Aorta (tissue), 5 donors: Measurements from ENCODE around the gene PCGF3. TPM values are rescaled to one million over a fixed set of nuclear protein-coding genes. Genes with fewer than 3 reads are reported as not detected.
"Not testable (repeated sequence)": the region's sequence is repeated elsewhere in the genome, so short reads cannot be mapped to it uniquely, and the experiment has no call there.

Experiments
- ATAC-seq: fragments of 200-7000 bp; cut with Tn5 transposase; one replicate; pipeline ENCODE4 v1.9.1; 2022; ENCODE audit warnings: moderate library complexity; ENCODE audit not compliant: low FRiP score
- DNase-seq, 2 donors: peaks; one replicate each; pipeline ENCODE4 v3.0.0-alpha.2; 2020
- H3K27ac ChIP-seq, 2 donors: one replicate each; pipeline ENCODE4 v1.5.1; 2013; ENCODE audit warnings: low read length in 2 of 2, mild to moderate bottlenecking in 2 of 2, moderate library complexity in 2 of 2, control low read depth in 1 of 2, inconsistent platforms in 1 of 2, low read depth in 1 of 2
- H3K27me3 ChIP-seq, 2 donors: one replicate each; pipeline ENCODE4 v1.6.1; 2013; ENCODE audit warnings: control low read depth in 1 of 2, low read length in 1 of 2, mild to moderate bottlenecking in 1 of 2, moderate library complexity in 1 of 2; ENCODE audit not compliant: insufficient read depth in 2 of 2, control insufficient read depth in 1 of 2
- H3K36me3 ChIP-seq, 2 donors: one replicate each; pipeline ENCODE4 v1.6.1; 2013; ENCODE audit warnings: control low read depth in 1 of 2, low read length in 1 of 2, mild to moderate bottlenecking in 1 of 2; ENCODE audit not compliant: insufficient read depth in 2 of 2, control insufficient read depth in 1 of 2
- H3K4me1 ChIP-seq, 2 donors: one replicate each; pipeline ENCODE4 v1.6.1; 2013; ENCODE audit warnings: low read length in 2 of 2, control low read depth in 1 of 2, mild to moderate bottlenecking in 1 of 2, moderate library complexity in 1 of 2; ENCODE audit not compliant: insufficient read depth in 2 of 2, control insufficient read depth in 1 of 2
- H3K4me3 ChIP-seq, 2 donors: one replicate each; pipeline ENCODE4 v1.5.1; 2013; ENCODE audit warnings: low read length in 2 of 2, control low read depth in 1 of 2, mild to moderate bottlenecking in 1 of 2
- H3K9me3 ChIP-seq: one replicate; pipeline ENCODE4 v1.6.1; 2013; ENCODE audit warnings: mild to moderate bottlenecking, low read length; ENCODE audit not compliant: control insufficient read depth
- WGBS, 2 donors: extraction: QIAGEN DNeasy Blood & Tissue Kit; methylation state at CpG; one replicate each; pipeline ENCODE4 v1.1.7; 2013; 5-methylcytosine and 5-hydroxymethylcytosine counted together
- intact Hi-C, 2 donors: fragments of 100-400 bp; cut with DNase I; formaldehyde crosslinking; loops; one replicate each; pipeline versions ENCODE4 v1.14.2 to v1.15.0; 2022
- polyA plus RNA-seq, 2 donors: library from polyadenylated mRNA; stranded (reverse); fragments of 200-250 nt; gene quantifications; one replicate each; pipeline ENCODE4 v1.2.3, GENCODE V29; 2013
- total RNA-seq, 2 donors: library from RNA; stranded (reverse); fragmentation: NEBNext Ultra II Directional; extraction: Animal tissue kit (Norgen Biotek cat#: 25700); gene quantifications; one replicate each; pipeline ENCODE4 v1.2.1, GENCODE V29; 2021
- donor health status: healthy with polysubstance abuse.
- donor health status: Bipolar disorder and iron deficiency.
- donor health status: DM: no; HTN: no; CAD: no.
- donor health status: DM: no; HTN: no; CAD: no.
- donor health status: DM: yes; HTN: yes; CAD: no.

PCGF3 gene
- total and polyA plus RNA-seq, 4 donors = 17.7 to 59.4 (median 37.0) TPM

- H3K27ac ChIP-seq, H3K27me3 ChIP-seq, ATAC-seq, H3K9me3 ChIP-seq, H3K4me1 ChIP-seq, H3K36me3 ChIP-seq, DNase-seq: not testable (repeated sequence)
- intact Hi-C loops = loop anchor here in 1 of 2 donors (10.0 kb wide), 1 partner anchor 79 kb away; no protein-coding TSS in a partner anchor
- WGBS, 2 donors = 2 to 4% methylated on average over 21 of the region's 21 CpGs
- H3K4me3 ChIP-seq = peak overlapping the region; percentile 74 to 86
Observed at GRCh38 chr4:706083-706633, 526 bp downstream of the PCGF3 start.

- no peak overlapping the region for H3K4me3 ChIP-seq
- no peaks in the 10 kb centered on the region for H3K4me1 ChIP-seq
- DNase-seq (no peak), ATAC-seq (no peak)
- intact Hi-C loops = loop anchor here in 1 of 2 donors (10.0 kb wide), 1 partner anchor 78 kb away; no protein-coding TSS in a partner anchor
- no peak overlapping the region for H3K27ac ChIP-seq
- H3K27me3 ChIP-seq = no peaks in the 10 kb centered on the region
- WGBS, 2 donors = 48 to 51% methylated on average over 20 to 21 of the region's 21 CpGs
- H3K36me3 ChIP-seq = no peaks in the 10 kb centered on the region
- H3K9me3 ChIP-seq = no peaks in the 10 kb centered on the region
Observed at GRCh38 chr4:706834-707598, 1.4 kb downstream of the PCGF3 start.

GRCh38 chr4:707929-708630, 2.4 kb downstream of the PCGF3 start:
- Histone ChIP-seq H3K4me1 (no peaks in the 10 kb centered on the region), H3K36me3 (no peaks in the 10 kb centered on the region), H3K9me3 (no peaks in the 10 kb centered on the region), H3K27ac (no peak overlapping the region), H3K4me3 (no peak overlapping the region), H3K27me3 (no peaks in the 10 kb centered on the region)
- ATAC-seq (no peak), DNase-seq (no peak)
- 88 to 92% methylated on average over 9 to 11 of the region's 11 CpGs for WGBS, 2 donors
- intact Hi-C loops = loop anchor here in 1 of 2 donors (10.0 kb wide), 1 partner anchor 77 kb away; no protein-coding TSS in a partner anchor

- H3K27ac ChIP-seq = no peak overlapping the region
- no peaks in the 10 kb centered on the region for H3K9me3 ChIP-seq
- no peaks in the 10 kb centered on the region for H3K4me1 ChIP-seq
- 85 to 91% methylated on average over 6 of the region's 6 CpGs for WGBS, 2 donors
- DNase-seq = no peak
- intact Hi-C loops = loop anchor here in 1 of 2 donors (10.0 kb wide), 1 partner anchor 76 kb away; no protein-coding TSS in a partner anchor
- no peaks in the 10 kb centered on the region for H3K27me3 ChIP-seq
- ATAC-seq = no peak
- no peak overlapping the region for H3K4me3 ChIP-seq
- no peaks in the 10 kb centered on the region for H3K36me3 ChIP-seq
Observed at GRCh38 chr4:708631-708933, 3.0 kb downstream of the PCGF3 start.

GRCh38 chr4:709348-709747, 3.7 kb downstream of the PCGF3 start:
- H3K27me3 ChIP-seq = no peaks in the 10 kb centered on the region
- ATAC-seq = no peak
- DNase-seq = no peak
- no peaks in the 10 kb centered on the region for H3K4me1 ChIP-seq
- H3K36me3 ChIP-seq = no peaks in the 10 kb centered on the region
- no peak overlapping the region for H3K4me3 ChIP-seq
- H3K27ac ChIP-seq = no peak overlapping the region
- no peaks in the 10 kb centered on the region for H3K9me3 ChIP-seq
- 96 to 97% methylated on average over 6 of the region's 6 CpGs for WGBS, 2 donors
- intact Hi-C loops = loop anchor here in 1 of 2 donors (10.0 kb wide), 1 partner anchor 75 kb away; no protein-coding TSS in a partner anchor

GRCh38 chr4:710116-710515, 4.5 kb downstream of the PCGF3 start:
- 80 to 86% methylated on average over 9 of the region's 9 CpGs for WGBS, 2 donors
- DNase-seq = no peak

GRCh38 chr4:710916-711315, 5.3 kb downstream of the PCGF3 start:
- Histone ChIP-seq H3K4me3 (no peak overlapping the region), H3K4me1 (no peaks in the 10 kb centered on the region), H3K36me3 (no peaks in the 10 kb centered on the region), H3K27ac (no peak overlapping the region), H3K27me3 (no peaks in the 10 kb centered on the region), H3K9me3 (no peaks in the 10 kb centered on the region)
- DNase-seq (no peak), ATAC-seq (no peak)
- intact Hi-C loops = no loop called here
- 94 to 96% methylated on average over 13 of the region's 13 CpGs for WGBS, 2 donors

More at GRCh38 chr4:710116-710515, 4.5 kb downstream of the PCGF3 start:
- H3K36me3 ChIP-seq = no peaks in the 10 kb centered on the region
- no peaks in the 10 kb centered on the region for H3K9me3 ChIP-seq
- H3K27ac ChIP-seq = no peak overlapping the region
- no peak overlapping the region for H3K4me3 ChIP-seq
- H3K27me3 ChIP-seq = no peaks in the 10 kb centered on the region
- no peaks in the 10 kb centered on the region for H3K4me1 ChIP-seq
- no peak for ATAC-seq
- intact Hi-C loops = no loop called here

- Histone ChIP-seq H3K27me3 (no peaks in the 10 kb centered on the region), H3K36me3 (no peaks in the 10 kb centered on the region), H3K9me3 (no peaks in the 10 kb centered on the region), H3K4me1 (no peaks in the 10 kb centered on the region), H3K4me3 (no peak overlapping the region), H3K27ac (no peak overlapping the region)
- WGBS, 2 donors = 36 to 48% methylated on average over 3 of the region's 3 CpGs
- DNase-seq (no peak), ATAC-seq (no peak)
- intact Hi-C loops = no loop called here
Observed at GRCh38 chr4:712093-712492, 6.5 kb downstream of the PCGF3 start.
